ENCODE data around the gene DENND1C.

GRCh38 chr19:6510618-6511017, 29.0 kb upstream of the DENND1C start:
- TF ChIP-seq ZNF184 (CRISPR knock-in tag; IDR thresholded peaks at IDR 0.05), result no peak
- no peak for TF ChIP-seq SRSF3 (IDR thresholded peaks at IDR 0.05; ENCODE audit: insufficient read depth, low read length)
- no peak for TF ChIP-seq ZBTB40 (IDR thresholded peaks at IDR 0.05)
- TF ChIP-seq ZBTB40 (CRISPR knock-in tag; IDR thresholded peaks at IDR 0.05), result no peak
- no peak for TF ChIP-seq CXXC5 (CRISPR knock-in tag; IDR thresholded peaks at IDR 0.05)
- TF ChIP-seq, protein P1, sequence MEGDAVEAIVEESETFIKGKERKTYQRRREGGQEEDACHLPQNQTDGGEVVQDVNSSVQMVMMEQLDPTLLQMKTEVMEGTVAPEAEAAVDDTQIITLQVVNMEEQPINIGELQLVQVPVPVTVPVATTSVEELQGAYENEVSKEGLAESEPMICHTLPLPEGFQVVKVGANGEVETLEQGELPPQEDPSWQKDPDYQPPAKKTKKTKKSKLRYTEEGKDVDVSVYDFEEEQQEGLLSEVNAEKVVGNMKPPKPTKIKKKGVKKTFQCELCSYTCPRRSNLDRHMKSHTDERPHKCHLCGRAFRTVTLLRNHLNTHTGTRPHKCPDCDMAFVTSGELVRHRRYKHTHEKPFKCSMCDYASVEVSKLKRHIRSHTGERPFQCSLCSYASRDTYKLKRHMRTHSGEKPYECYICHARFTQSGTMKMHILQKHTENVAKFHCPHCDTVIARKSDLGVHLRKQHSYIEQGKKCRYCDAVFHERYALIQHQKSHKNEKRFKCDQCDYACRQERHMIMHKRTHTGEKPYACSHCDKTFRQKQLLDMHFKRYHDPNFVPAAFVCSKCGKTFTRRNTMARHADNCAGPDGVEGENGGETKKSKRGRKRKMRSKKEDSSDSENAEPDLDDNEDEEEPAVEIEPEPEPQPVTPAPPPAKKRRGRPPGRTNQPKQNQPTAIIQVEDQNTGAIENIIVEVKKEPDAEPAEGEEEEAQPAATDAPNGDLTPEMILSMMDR (IDR thresholded peaks at IDR 0.05 in 2 of 3, conservative IDR thresholded peaks at IDR 0.05 in 1 of 3; ENCODE audit: insufficient read depth in 2 of 3, low read depth in 1 of 3, low read length in 3 of 3), result no peak
- TF ChIP-seq ZNF707 (CRISPR knock-in tag; conservative IDR thresholded peaks at IDR 0.05), result no peak
- TF ChIP-seq TRIM28 (IDR thresholded peaks at IDR 0.05), result no peak
- no peak for TF ChIP-seq HDAC2 (IDR thresholded peaks at IDR 0.05)

Measured in K562 (cell line).